ENCODE measurements around the gene DNAAF8.
A peak's percentile ranks its signal among the peaks of the same experiment; 100 is the strongest.

DNAAF8 gene

DNA sequence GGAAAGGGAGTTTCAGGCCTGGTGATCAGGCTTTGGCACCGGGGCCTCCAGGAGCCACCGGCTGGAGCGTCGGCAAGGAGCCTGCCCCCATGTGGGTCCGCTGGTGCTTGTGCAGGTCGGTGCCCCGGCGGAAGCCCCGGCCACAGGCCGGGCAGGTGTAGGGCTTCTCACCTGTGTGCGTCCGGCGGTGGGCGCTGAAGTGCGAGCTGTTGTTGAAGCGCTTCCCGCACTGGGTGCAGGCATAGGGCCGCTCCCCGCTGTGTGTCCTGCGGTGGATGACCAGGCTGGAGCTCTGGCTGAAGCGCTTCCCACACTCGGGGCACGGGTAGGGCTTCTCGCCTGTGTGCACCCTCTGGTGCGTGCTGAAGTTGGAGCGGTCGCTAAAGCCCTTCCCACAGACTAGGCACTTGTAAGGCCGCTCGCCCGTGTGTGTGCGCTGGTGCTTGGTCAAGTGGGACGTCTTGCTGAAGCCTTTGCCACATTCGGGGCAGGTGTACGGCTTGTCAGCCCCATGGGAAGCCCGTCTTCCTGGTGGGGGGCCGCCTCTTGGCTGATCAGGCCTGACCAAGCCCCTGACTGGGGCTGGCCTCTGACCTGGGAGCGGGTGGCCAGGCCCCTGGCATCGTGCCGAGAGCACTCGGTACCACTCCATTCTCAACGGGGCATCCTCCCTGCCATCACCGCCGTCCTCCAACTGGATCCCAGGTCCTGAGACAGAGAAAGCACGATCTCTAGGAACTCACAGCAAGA, 18.2 kb downstream of the DNAAF8 start:
- DNase-seq (ENCODE audit: low read depth in 3 of 3), result no peak

DNA sequence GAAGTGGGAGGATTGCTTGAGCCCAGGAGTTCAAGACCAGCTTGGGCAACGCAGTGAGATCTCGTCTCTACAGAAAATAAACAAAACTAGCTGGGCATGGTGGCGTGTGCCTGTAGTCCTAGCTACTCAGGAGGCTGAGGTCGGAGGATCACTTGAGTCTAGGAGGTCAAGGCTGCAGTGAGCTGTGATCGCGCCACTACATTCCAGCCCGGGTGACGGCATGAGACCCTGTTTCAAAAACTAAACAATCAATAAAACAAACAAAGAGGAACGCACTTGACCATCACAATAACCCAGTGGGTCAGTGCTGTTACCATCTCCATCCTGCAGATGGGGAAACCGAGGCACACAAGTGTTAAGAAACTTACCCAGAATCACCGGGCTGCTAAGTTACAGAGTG, 18.9 kb downstream of the DNAAF8 start:
- no peak for DNase-seq (ENCODE audit: low read depth in 3 of 3)

GRCh38 chr16:4754865-4755264, 20.5 kb downstream of the DNAAF8 start:
- DNase-seq (ENCODE audit: low read depth in 3 of 3), result no peak

DNA sequence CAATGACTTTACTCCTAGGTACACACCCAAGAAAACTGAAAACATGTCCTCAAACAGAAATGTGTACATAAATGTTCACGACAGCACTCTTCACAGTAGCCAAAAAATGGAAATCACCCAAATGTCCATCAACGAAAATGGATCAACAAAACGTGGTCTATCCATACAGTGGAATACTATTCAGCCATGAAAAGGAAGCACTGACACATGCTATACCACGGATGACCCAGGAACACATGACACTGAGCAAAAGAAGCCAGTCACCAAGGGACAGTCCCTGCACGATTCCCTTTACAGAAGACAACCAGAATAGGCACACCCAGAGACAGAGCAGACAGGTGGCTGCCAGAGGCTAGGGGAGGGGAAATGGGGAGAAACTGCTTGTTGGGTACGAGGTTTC, 21.4 kb downstream of the DNAAF8 start:
- DNase-seq (ENCODE audit: low read depth in 3 of 3), result no peak

- no peak for DNase-seq (ENCODE audit: low read depth in 3 of 3)
Observed at GRCh38 chr16:4760221-4760910, 26.0 kb downstream of the DNAAF8 start.

GRCh38 chr16:4762205-4762604, 27.9 kb downstream of the DNAAF8 start:
- no peak for DNase-seq (ENCODE audit: low read depth in 3 of 3)

DNA sequence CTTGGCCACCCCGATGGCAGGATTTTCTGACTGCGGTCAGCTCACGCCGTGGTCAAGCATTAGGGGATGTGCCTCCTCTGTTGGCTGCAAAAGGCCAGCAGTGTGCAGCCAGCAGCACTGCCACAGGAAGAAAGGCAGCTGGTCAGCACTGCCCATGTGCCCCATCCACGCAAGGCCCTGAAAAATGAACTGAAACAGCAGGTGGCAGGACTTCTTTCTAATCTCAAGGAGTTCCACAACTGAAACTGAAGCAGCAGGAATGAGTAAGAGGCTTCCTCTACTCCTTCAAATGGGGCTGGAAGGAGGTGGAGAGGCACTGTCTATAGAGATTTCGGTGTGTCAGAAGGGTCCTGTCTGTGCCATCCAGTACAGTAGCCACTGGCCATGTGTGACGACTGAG, 29.5 kb downstream of the DNAAF8 start:
- DNase-seq (ENCODE audit: low read depth in 3 of 3), result no peak

- no peak for DNase-seq (ENCODE audit: low read depth in 3 of 3)
Observed at GRCh38 chr16:4765511-4766474, 31.5 kb downstream of the DNAAF8 start.

DNA sequence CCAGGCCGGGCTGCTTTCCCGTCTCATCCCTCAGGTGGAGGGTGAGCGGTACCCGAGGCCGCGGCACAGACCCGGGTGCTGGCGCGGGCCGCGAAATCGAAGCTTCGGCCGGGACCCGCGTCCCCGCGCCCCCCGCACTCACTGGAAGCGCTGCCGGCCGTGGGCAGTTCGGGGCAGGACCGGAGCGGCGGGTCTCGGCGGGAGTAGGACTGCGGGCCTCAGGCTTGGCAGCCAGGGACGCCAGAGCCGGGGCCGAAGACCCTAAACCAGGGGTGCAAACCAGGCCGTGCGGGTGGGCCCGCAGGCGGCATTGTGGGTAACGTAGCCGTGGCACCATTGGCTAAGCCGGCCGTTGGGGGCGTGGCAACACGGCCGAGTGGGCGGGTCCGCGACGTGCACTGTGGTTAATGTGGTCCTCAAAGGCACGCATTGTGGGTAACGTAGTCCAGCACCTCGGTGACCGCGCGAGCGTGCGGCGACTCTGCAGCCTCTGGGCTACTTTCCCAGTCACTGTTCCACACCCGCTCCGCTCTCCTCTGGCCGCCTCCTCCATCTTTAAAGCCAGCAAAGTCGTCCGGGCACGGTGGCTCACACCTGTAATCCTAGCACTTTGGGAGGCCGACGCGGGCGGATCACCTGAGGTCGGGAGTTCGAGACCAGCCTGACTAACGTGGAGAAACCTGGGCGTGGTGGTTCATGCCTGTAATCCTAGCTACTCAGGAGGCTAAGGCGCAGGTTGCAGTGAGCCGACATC, 32.7 kb downstream of the DNAAF8 start, which contains the start of gene ZNF500:
TSS of gene ZNF500 (minus strand) at position 288 of the 754 bp plus-strand sequence. CDS start 1,184 bp downstream, outside the sequence.
- DNase-seq (ENCODE audit: low read depth in 3 of 3), result peak; percentile 96 to 98 (median 96)

DNA sequence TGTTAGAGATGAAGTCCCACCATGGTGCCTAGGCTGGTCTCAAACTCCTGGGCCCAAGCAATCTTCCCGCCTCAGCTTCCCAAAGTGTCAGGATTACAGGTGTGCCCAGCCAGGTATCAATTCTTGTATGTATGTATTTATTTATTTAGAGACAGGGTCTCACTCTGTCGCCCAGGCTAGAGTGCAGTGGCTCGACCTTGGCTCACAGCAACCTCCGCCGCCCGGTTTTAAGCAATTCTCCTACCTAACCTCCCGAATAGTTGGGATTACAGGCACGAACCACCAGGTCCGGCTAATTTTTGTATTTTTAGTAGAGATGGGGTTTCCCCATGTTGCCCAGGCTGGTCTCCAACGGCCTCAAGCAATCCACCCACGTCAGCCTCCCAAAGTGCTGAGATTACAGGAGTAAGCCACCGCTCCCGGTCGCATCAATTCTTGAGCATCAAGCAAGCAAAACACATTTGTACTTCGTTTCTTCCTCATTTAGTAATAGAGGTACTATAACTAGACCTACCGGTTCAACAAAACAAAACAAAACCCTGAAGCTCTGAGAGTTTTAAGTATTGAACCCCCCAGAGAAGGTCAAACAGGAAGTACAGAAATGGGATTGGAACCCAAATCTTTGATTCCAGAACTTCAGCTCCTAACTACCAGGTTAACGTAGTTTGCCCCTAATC, 33.7 kb downstream of the DNAAF8 start:
- DNase-seq (ENCODE audit: low read depth in 3 of 3), result no peak

GRCh38 chr16:4768549-4769305, 34.4 kb downstream of the DNAAF8 start:
- peak; percentile 76 to 96 (median 81) for DNase-seq (ENCODE audit: low read depth in 3 of 3)

- DNase-seq (ENCODE audit: low read depth in 3 of 3), result no peak
Observed at GRCh38 chr16:4769306-4769638, 34.9 kb downstream of the DNAAF8 start.

- DNase-seq (ENCODE audit: low read depth in 3 of 3), result no peak
Observed at GRCh38 chr16:4771646-4772045, 37.3 kb downstream of the DNAAF8 start.

DNA sequence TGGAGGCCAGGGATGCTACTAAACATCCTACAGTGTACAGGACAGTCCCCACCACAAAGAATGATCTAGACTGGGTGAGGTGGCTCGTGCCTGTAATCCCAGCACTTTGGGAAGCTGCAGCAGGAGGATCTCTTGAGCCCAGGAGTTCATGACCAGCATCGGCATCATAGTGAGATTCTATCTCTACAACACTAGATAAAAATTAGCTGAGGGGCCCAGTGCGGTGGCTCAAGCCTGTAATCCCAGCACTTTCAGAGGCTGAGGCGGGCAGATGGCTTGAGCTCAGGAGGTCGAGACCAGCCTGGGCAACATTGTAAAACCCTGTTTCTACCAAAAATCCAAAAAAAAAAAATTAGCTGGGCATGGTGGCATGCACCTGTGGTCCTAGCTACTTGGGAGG, 38.0 kb downstream of the DNAAF8 start:
- no peak for DNase-seq (ENCODE audit: low read depth in 3 of 3)

- no peak for DNase-seq (ENCODE audit: low read depth in 3 of 3)
Observed at GRCh38 chr16:4775005-4775404, 40.7 kb downstream of the DNAAF8 start.

DNA sequence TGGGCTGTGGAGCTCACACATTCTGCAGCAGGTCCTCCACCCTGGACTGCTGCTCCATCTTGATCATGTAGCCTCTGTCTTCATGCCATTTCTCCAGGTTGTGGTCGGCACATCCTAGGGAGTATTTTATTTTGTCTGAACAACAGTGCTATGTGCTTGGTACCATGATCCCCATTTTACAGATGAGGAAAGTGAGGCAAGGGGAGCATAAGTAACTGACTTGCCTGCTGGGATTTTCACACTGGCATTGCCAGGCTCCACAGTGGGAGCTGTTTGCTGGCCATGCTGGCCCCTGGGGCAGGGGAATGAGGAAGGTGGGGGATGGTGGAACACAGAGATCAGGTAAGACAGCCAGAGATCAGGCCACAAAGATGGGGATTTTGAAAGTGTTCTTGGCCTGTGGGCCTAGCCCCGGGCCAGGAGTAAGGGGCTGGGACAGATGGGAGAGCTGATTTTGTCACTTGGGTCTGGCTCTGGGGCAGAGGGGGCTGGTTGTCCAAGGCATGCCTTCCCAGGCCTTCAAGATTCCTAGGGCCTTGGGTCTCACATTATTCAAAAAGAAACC, 41.9 kb downstream of the DNAAF8 start:
- no peak for DNase-seq (ENCODE audit: low read depth in 3 of 3)

DNA sequence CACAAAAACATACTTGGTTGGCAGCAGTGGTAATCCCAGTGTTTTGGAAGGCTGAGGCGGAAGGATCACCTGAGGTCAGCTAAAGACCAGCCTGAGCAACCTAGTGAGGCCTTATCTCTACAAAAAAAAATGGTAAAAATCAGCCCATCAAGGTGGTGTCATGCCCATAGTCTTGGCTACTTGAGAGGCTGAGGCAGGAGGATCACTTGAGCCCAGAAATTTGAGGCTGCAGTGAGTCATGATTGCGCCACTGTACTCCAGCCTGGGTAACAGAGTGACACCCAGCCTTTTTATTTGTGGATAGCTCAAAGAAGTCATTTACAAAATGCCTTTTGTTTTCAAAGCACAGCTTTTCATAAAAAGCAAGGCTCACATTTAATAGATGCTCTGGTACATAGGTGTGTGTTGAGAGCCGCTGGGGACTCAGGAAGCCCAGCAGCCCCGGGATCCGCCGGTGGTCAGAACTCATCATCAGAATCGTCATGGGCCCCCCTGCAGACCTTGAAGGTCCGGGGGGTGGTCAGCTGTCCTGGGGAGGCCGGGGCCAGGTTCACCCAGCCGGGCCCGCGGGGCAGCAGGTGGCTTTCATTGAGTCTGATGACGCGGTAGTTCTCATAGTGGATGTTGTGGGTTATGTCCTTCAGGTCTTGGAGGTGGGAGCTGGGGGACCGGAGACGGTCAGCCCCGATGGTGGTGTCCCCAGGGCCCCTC, 43.2 kb downstream of the DNAAF8 start:
- no peak for DNase-seq (ENCODE audit: low read depth in 3 of 3)

GRCh38 chr16:4778050-4778392, 43.7 kb downstream of the DNAAF8 start:
- no peak for DNase-seq (ENCODE audit: low read depth in 3 of 3)

- DNase-seq (ENCODE audit: low read depth in 3 of 3), result no peak
Observed at GRCh38 chr16:4780235-4780634, 45.9 kb downstream of the DNAAF8 start.
